Activated naive CD4-positive, alpha-beta T cell treated with anti-CD3 and anti-CD28 coated beads, Interleukin-2, amount 50 U/mL, for 24 hours (primary cell): Measurements from ENCODE around the gene SPTBN5.
"Not testable (repeated sequence)": the region's sequence is repeated elsewhere in the genome, so short reads cannot be mapped to it uniquely, and the experiment has no call there.

Source experiments
- H3K27ac Mint-ChIP-seq: one replicate; pipeline ENCODE4 v1.8.0; 2021; ENCODE audit warnings: mild to moderate bottlenecking, mixed read lengths
- H3K27me3 Mint-ChIP-seq: one replicate; pipeline ENCODE4 v1.8.0; 2021; ENCODE audit warnings: mixed read lengths
- H3K36me3 Mint-ChIP-seq: one replicate; pipeline ENCODE4 v1.8.0; 2021; ENCODE audit warnings: mixed read lengths
- H3K4me1 Mint-ChIP-seq: one replicate; pipeline ENCODE4 v1.8.0; 2021; ENCODE audit warnings: mixed read lengths
- H3K4me3 Mint-ChIP-seq: one replicate; pipeline ENCODE4 v1.8.0; 2021; ENCODE audit warnings: mild to moderate bottlenecking, mixed read lengths
- H3K9me3 Mint-ChIP-seq: one replicate; pipeline ENCODE4 v1.8.0; 2021; ENCODE audit warnings: mixed read lengths

SPTBN5 gene

GRCh38 chr15:41842229-41842628 lies 51.6 kb downstream of the SPTBN5 start:
- no peaks in the 10 kb centered on the region for H3K9me3 Mint-ChIP-seq
- no peak overlapping the region for H3K27ac Mint-ChIP-seq
- H3K4me3 Mint-ChIP-seq, result no peak overlapping the region
- no peaks in the 10 kb centered on the region for H3K4me1 Mint-ChIP-seq
- peaks cover under 1% of the 10 kb centered on the region for H3K36me3 Mint-ChIP-seq
- no peaks in the 10 kb centered on the region for H3K27me3 Mint-ChIP-seq

DNA sequence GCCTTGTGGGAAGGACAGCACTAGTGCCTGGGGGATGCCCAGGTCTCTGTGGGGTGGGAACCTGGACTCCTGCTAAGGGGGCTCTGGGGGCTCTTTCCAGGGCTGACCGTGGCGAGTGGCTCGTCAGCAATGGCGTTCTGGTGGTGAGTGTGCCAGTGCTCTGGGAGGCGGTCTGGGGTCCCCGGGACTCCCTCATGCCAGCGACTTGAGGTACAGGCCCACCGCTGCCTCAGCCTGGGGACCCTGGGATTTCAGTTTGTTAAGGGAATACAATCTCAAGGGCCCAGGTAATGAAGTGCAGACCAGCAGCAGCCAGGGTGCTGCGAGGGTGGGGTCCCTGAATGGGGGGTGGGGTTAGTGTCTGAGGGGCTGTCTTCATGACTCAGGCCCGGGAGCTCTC lies 52.7 kb downstream of the SPTBN5 start:
- Mint-ChIP-seq H3K27ac (no peak overlapping the region), H3K36me3 (peaks cover 4% of the 10 kb centered on the region), H3K27me3 (no peaks in the 10 kb centered on the region), H3K4me3 (no peak overlapping the region), H3K9me3 (no peaks in the 10 kb centered on the region), H3K4me1 (no peaks in the 10 kb centered on the region)

- no peak overlapping the region for H3K4me3 Mint-ChIP-seq
- peaks cover 4% of the 10 kb centered on the region for H3K36me3 Mint-ChIP-seq
- no peaks in the 10 kb centered on the region for H3K27me3 Mint-ChIP-seq
- no peaks in the 10 kb centered on the region for H3K4me1 Mint-ChIP-seq
- H3K27ac Mint-ChIP-seq, result no peak overlapping the region
- no peaks in the 10 kb centered on the region for H3K9me3 Mint-ChIP-seq
Observed at GRCh38 chr15:41840673-41841072, 53.2 kb downstream of the SPTBN5 start.

- Mint-ChIP-seq H3K36me3 (peaks cover 4% of the 10 kb centered on the region), H3K4me3 (no peak overlapping the region), H3K27me3 (no peaks in the 10 kb centered on the region)
Observed at GRCh38 chr15:41839781-41840491, 53.9 kb downstream of the SPTBN5 start.

GRCh38 chr15:41838400-41838897 lies 55.4 kb downstream of the SPTBN5 start, which contains the start of gene PLA2G4B:
Gene PLA2G4B (plus strand): TSS chr15:41838847. CDS start chr15:41838914, 67 bp downstream.
- Mint-ChIP-seq H3K27ac (no peak within 1 kb of the TSS), H3K9me3 (no peaks in the 10 kb centered on the region), H3K36me3 (peaks cover 5% of the 10 kb centered on the region), H3K4me1 (peaks cover 12% of the 10 kb centered on the region), H3K4me3 (no peak within 1 kb of the TSS), H3K27me3 (no peaks in the 10 kb centered on the region)

More at GRCh38 chr15:41839781-41840491, 53.9 kb downstream of the SPTBN5 start:
- H3K9me3 Mint-ChIP-seq, result no peaks in the 10 kb centered on the region
- H3K27ac Mint-ChIP-seq, result no peak overlapping the region
- H3K4me1 Mint-ChIP-seq, result no peaks in the 10 kb centered on the region

DNA sequence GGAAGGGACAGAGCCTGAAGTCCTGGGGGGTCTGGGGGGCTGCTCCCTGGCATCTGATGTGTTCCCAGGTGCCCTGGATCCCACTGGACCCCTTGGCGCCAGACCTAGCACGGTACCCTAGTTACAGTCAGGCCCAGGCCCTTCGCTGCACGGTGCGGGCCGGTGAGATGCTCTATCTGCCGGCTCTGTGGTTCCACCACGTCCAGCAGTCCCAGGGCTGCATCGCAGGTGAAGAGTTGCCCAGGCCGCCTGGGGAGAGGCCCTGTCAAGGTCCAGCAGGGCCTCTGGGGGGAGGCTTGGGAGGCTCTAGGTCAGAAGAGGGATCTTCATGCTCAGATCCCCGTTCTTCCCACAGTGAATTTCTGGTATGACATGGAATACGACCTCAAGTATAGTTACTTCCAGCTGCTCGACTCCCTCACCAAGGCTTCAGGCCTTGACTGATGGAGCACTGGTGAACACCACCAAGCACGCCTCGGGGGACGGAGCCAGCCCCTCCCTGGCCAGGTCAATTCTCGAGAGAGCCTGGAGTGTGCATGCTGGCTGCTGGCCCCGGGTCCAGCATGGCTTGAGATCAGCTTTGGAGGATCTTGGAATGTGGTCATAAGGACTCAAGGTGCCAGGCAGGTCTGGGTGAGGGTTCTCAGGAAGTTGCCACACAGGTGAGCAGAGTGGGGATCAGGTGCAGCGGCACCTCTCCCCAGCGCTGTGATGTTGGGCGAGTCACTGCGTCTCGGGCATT lies 57.0 kb downstream of the SPTBN5 start:
- Mint-ChIP-seq H3K9me3 (no peaks in the 10 kb centered on the region), H3K27me3 (no peaks in the 10 kb centered on the region), H3K27ac (no peak overlapping the region), H3K4me1 (peaks cover 25% of the 10 kb centered on the region), H3K4me3 (no peak overlapping the region), H3K36me3 (peaks cover 5% of the 10 kb centered on the region)

GRCh38 chr15:41836073-41836472 lies 57.8 kb downstream of the SPTBN5 start:
- Mint-ChIP-seq H3K36me3 (peaks cover 5% of the 10 kb centered on the region), H3K9me3 (no peaks in the 10 kb centered on the region), H3K4me1 (peaks cover 33% of the 10 kb centered on the region), H3K27ac (no peak overlapping the region), H3K27me3 (no peaks in the 10 kb centered on the region), H3K4me3 (no peak overlapping the region)

GRCh38 chr15:41834096-41834495 lies 59.8 kb downstream of the SPTBN5 start:
- Mint-ChIP-seq H3K4me1 (peaks cover 39% of the 10 kb centered on the region), H3K27ac (no peak overlapping the region), H3K4me3 (no peak overlapping the region), H3K9me3 (no peaks in the 10 kb centered on the region), H3K27me3 (no peaks in the 10 kb centered on the region), H3K36me3 (peaks cover 5% of the 10 kb centered on the region)

GRCh38 chr15:41832875-41833274 lies 61.0 kb downstream of the SPTBN5 start:
- Mint-ChIP-seq H3K27ac (no peak overlapping the region), H3K4me3 (no peak overlapping the region), H3K27me3 (no peaks in the 10 kb centered on the region), H3K9me3 (no peaks in the 10 kb centered on the region), H3K36me3 (peaks cover 5% of the 10 kb centered on the region), H3K4me1 (peaks cover 46% of the 10 kb centered on the region)

- peaks cover 4% of the 10 kb centered on the region for H3K36me3 Mint-ChIP-seq
- H3K27me3 Mint-ChIP-seq, result no peaks in the 10 kb centered on the region
- no peak overlapping the region for H3K27ac Mint-ChIP-seq
- H3K4me3 Mint-ChIP-seq, result no peak overlapping the region
- H3K4me1 Mint-ChIP-seq, result peaks cover 46% of the 10 kb centered on the region
- no peaks in the 10 kb centered on the region for H3K9me3 Mint-ChIP-seq
Observed at GRCh38 chr15:41832208-41832607, 61.6 kb downstream of the SPTBN5 start.

GRCh38 chr15:41831291-41831690 lies 62.6 kb downstream of the SPTBN5 start:
- H3K9me3 Mint-ChIP-seq, H3K4me3 Mint-ChIP-seq, H3K27me3 Mint-ChIP-seq, H3K36me3 Mint-ChIP-seq: not testable (repeated sequence)
- H3K4me1 Mint-ChIP-seq, result peaks cover 51% of the 10 kb centered on the region
- H3K27ac Mint-ChIP-seq, result peak overlapping the region; percentile 57

- H3K4me1 Mint-ChIP-seq, result peaks cover 51% of the 10 kb centered on the region
- peaks cover 1% of the 10 kb centered on the region for H3K36me3 Mint-ChIP-seq
- H3K27ac Mint-ChIP-seq, result no peak overlapping the region
- H3K4me3 Mint-ChIP-seq, result peak overlapping the region; percentile 4
- no peaks in the 10 kb centered on the region for H3K27me3 Mint-ChIP-seq
- H3K9me3 Mint-ChIP-seq, result no peaks in the 10 kb centered on the region
Observed at GRCh38 chr15:41829959-41830646, 63.8 kb downstream of the SPTBN5 start.

- Mint-ChIP-seq H3K9me3 (no peaks in the 10 kb centered on the region), H3K27me3 (no peaks in the 10 kb centered on the region), H3K36me3 (peaks cover 1% of the 10 kb centered on the region), H3K27ac (peak overlapping the region; percentile 95), H3K4me1 (peaks cover 43% of the 10 kb centered on the region), H3K4me3 (peak overlapping the region; percentile 97)
Observed at GRCh38 chr15:41828807-41829141, 65.1 kb downstream of the SPTBN5 start.

DNA sequence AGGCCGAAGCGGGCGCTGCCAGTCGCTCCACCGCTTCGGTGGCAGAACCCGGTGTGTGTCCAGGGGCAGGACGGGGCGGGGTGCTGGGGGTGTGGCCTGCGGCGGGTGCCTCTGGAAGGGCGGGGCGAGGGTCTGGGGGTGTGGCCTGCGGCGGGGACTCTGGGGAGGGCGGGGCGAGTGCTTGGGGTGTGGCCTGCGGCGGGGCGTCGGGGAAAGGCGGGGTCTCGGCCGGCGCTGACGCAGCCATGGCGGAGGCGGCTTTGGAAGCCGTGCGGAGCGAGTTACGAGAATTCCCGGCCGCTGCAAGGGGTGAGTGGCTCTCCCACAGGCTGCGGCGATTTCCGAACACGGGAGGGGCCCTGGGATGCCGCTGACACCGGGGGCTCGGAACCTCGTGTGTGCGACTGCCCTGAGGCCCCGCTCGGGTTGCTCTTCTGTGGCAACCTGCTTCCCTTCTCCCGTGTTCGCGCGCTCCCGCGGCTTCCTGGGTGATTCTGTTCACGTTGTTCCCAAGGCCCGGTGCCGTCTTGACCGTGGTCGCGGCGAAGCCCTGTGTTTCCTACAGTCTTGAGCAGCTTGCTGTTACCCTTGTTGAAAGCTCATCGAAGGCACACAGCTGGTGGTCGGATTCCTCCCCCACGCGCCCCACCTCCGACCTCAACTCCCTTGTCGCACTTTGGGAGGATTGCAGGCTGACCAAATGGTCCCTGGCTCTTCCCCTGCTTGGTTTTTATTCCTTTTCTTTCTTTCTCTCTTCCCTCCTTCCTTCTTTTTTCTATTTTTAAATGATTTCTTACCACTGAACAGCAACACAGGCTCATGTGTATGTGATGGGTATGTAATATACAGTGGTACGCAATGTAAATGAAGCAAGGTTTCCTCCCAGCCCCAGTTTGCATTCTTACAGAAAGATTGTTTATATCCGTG lies 65.7 kb downstream of the SPTBN5 start, which contains the start of gene JMJD7:
Gene JMJD7 (plus strand): TSS at position 213 of the 927 bp plus-strand sequence. CDS start 33 bp downstream, at position 246.
- peaks cover 37% of the 10 kb centered on the region for H3K4me1 Mint-ChIP-seq
- H3K36me3 Mint-ChIP-seq, result no peaks in the 10 kb centered on the region
- peak within 1 kb of the TSS; percentile 97 for H3K4me3 Mint-ChIP-seq
- no peaks in the 10 kb centered on the region for H3K9me3 Mint-ChIP-seq
- H3K27ac Mint-ChIP-seq, result peak within 1 kb of the TSS; percentile 95
- H3K27me3 Mint-ChIP-seq, result no peaks in the 10 kb centered on the region
